H1 (cell line): ENCODE results near the gene SCGB2B2. TPM values are rescaled to one million over a fixed set of nuclear protein-coding genes. Genes with fewer than 3 reads are reported as not detected.

Experiments
- BACH1 ChIP-seq: IDR thresholded peaks from 2 replicates; pipeline ENCODE4 v1.6.1; 2012; ENCODE audit warnings: low read length, improper control_type of control experiment
- BCL11A ChIP-seq, 2 experiments: IDR thresholded peaks; one replicate each; pipeline ENCODE4 v1.6.1; 2011; ENCODE audit warnings: low read depth in 2 of 2, low read length in 2 of 2, mild to moderate bottlenecking in 2 of 2
- HDAC2 ChIP-seq, 2 experiments: fragments of 300-600 bp in 1 of 2; sonication (generic) in 1 of 2; IDR thresholded peaks; 2 replicates each; pipeline ENCODE4 v1.6.1; 2011 to 2012; ENCODE audit warnings: low read depth in 2 of 2, low read length in 2 of 2, mild to moderate bottlenecking in 2 of 2, moderate library complexity in 2 of 2, borderline replicate concordance in 1 of 2, inconsistent platforms in 1 of 2
- HDAC6 ChIP-seq: IDR thresholded peaks from one replicate; pipeline ENCODE4 v1.7.1; 2012; ENCODE audit warnings: low read depth, mild to moderate bottlenecking, inconsistent platforms, low read length, moderate library complexity
- KDM1A ChIP-seq: fragments of 200-600, 300-600 bp; sonication (generic); IDR thresholded peaks from 2 replicates; pipeline ENCODE4 v1.7.1; 2016; ENCODE audit warnings: mild to moderate bottlenecking, low read length, borderline replicate concordance
- POLR2AphosphoS5 ChIP-seq: IDR thresholded peaks from 2 replicates; pipeline ENCODE4 v1.6.1; 2011; ENCODE audit warnings: low read depth, low read length
- POU5F1 ChIP-seq: IDR thresholded peaks from 2 replicates; pipeline ENCODE4 v1.6.1; 2011; ENCODE audit warnings: low read depth, mild to moderate bottlenecking, low read length, moderate library complexity
- SRF ChIP-seq: IDR thresholded peaks from 2 replicates; pipeline ENCODE4 v1.6.1; 2011; ENCODE audit warnings: mild to moderate bottlenecking, low read depth, low read length, moderate library complexity
- polyA plus RNA-seq, 7 experiments: library from polyadenylated mRNA; depleted of rRNA in 3 of 7; stranded (reverse) in 5 of 7; unstranded in 2 of 7; fragments of >200 nt in 5 of 7; fragments of 200-250 nt in 2 of 7; gene quantifications; 1 replicate in 5 of 7; 2 replicates in 1 of 7; 4 replicates in 1 of 7; pipeline versions ENCODE4 v1.2.1 to v1.2.3, GENCODE V29; 2011 to 2013; ENCODE audit warnings: missing spikeins in 2 of 7, mixed read lengths in 2 of 7
- total RNA-seq: library from RNA; stranded (reverse); fragmentation: NEBNext Ultra II Directional; extraction: Animal tissue kit (Norgen Biotek cat#: 25700); gene quantifications from 2 replicates; pipeline ENCODE4 v1.2.1, GENCODE V29; 2021
- TF ChIP-seq, protein P1 (sequence below): IDR thresholded peaks from 2 replicates; pipeline ENCODE4 v1.6.1; 2012; ENCODE audit warnings: inconsistent platforms
- TF ChIP-seq, protein P2 (sequence below): fragments of 300-600 bp; sonication (generic); IDR thresholded peaks from 2 replicates; pipeline ENCODE4 v1.7.1; 2012; ENCODE audit warnings: low read length, moderate library complexity, mild to moderate bottlenecking, inconsistent platforms; ENCODE audit not compliant: insufficient replicate concordance

SCGB2B2 gene
- total and polyA plus RNA-seq, 2 of the 8 experiments (the other 6 are each of a cell fraction or from before 2014, with no cell fraction given): 0.09 TPM; not detected in 1

GRCh38 chr19:34666200-34666957 lies 10.6 kb downstream of the SCGB2B2 start (continued):
- TF ChIP-seq BCL11A (IDR thresholded peaks at IDR 0.05; ENCODE audit: low read depth in 2 of 2, low read length in 2 of 2): no peak
- TF ChIP-seq POU5F1: no peak
- TF ChIP-seq, protein P1, sequence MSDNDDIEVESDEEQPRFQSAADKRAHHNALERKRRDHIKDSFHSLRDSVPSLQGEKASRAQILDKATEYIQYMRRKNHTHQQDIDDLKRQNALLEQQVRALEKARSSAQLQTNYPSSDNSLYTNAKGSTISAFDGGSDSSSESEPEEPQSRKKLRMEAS: no peak
- no peak for TF ChIP-seq SRF
- TF ChIP-seq HDAC2 (IDR thresholded peaks at IDR 0.05; ENCODE audit: borderline replicate concordance in 1 of 2, low read depth in 2 of 2, low read length in 2 of 2): no peak
- TF ChIP-seq BACH1: no peak
- TF ChIP-seq POLR2AphosphoS5: no peak
- TF ChIP-seq, protein P2, sequence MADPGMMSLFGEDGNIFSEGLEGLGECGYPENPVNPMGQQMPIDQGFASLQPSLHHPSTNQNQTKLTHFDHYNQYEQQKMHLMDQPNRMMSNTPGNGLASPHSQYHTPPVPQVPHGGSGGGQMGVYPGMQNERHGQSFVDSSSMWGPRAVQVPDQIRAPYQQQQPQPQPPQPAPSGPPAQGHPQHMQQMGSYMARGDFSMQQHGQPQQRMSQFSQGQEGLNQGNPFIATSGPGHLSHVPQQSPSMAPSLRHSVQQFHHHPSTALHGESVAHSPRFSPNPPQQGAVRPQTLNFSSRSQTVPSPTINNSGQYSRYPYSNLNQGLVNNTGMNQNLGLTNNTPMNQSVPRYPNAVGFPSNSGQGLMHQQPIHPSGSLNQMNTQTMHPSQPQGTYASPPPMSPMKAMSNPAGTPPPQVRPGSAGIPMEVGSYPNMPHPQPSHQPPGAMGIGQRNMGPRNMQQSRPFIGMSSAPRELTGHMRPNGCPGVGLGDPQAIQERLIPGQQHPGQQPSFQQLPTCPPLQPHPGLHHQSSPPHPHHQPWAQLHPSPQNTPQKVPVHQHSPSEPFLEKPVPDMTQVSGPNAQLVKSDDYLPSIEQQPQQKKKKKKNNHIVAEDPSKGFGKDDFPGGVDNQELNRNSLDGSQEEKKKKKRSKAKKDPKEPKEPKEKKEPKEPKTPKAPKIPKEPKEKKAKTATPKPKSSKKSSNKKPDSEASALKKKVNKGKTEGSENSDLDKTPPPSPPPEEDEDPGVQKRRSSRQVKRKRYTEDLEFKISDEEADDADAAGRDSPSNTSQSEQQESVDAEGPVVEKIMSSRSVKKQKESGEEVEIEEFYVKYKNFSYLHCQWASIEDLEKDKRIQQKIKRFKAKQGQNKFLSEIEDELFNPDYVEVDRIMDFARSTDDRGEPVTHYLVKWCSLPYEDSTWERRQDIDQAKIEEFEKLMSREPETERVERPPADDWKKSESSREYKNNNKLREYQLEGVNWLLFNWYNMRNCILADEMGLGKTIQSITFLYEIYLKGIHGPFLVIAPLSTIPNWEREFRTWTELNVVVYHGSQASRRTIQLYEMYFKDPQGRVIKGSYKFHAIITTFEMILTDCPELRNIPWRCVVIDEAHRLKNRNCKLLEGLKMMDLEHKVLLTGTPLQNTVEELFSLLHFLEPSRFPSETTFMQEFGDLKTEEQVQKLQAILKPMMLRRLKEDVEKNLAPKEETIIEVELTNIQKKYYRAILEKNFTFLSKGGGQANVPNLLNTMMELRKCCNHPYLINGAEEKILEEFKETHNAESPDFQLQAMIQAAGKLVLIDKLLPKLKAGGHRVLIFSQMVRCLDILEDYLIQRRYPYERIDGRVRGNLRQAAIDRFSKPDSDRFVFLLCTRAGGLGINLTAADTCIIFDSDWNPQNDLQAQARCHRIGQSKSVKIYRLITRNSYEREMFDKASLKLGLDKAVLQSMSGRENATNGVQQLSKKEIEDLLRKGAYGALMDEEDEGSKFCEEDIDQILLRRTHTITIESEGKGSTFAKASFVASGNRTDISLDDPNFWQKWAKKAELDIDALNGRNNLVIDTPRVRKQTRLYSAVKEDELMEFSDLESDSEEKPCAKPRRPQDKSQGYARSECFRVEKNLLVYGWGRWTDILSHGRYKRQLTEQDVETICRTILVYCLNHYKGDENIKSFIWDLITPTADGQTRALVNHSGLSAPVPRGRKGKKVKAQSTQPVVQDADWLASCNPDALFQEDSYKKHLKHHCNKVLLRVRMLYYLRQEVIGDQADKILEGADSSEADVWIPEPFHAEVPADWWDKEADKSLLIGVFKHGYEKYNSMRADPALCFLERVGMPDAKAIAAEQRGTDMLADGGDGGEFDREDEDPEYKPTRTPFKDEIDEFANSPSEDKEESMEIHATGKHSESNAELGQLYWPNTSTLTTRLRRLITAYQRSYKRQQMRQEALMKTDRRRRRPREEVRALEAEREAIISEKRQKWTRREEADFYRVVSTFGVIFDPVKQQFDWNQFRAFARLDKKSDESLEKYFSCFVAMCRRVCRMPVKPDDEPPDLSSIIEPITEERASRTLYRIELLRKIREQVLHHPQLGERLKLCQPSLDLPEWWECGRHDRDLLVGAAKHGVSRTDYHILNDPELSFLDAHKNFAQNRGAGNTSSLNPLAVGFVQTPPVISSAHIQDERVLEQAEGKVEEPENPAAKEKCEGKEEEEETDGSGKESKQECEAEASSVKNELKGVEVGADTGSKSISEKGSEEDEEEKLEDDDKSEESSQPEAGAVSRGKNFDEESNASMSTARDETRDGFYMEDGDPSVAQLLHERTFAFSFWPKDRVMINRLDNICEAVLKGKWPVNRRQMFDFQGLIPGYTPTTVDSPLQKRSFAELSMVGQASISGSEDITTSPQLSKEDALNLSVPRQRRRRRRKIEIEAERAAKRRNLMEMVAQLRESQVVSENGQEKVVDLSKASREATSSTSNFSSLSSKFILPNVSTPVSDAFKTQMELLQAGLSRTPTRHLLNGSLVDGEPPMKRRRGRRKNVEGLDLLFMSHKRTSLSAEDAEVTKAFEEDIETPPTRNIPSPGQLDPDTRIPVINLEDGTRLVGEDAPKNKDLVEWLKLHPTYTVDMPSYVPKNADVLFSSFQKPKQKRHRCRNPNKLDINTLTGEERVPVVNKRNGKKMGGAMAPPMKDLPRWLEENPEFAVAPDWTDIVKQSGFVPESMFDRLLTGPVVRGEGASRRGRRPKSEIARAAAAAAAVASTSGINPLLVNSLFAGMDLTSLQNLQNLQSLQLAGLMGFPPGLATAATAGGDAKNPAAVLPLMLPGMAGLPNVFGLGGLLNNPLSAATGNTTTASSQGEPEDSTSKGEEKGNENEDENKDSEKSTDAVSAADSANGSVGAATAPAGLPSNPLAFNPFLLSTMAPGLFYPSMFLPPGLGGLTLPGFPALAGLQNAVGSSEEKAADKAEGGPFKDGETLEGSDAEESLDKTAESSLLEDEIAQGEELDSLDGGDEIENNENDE: no peak
- TF ChIP-seq HDAC6: no peak
- no peak for TF ChIP-seq KDM1A
